Liver (tissue), 9 donors: Measurements from ENCODE around the gene VPS37D. TPM values are rescaled to one million over a fixed set of nuclear protein-coding genes. Genes with fewer than 3 reads are reported as not detected.

Experiments
- DNase-seq: peaks from one replicate; pipeline ENCODE4 v3.0.0-alpha.2; 2017; ENCODE audit warnings: low spot score
- H3K27ac ChIP-seq, 2 donors: one replicate each; pipeline ENCODE4 v1.7.0; 2013; ENCODE audit warnings: inconsistent platforms in 2 of 2, low read length in 2 of 2, control low read depth in 1 of 2, low read depth in 1 of 2, mild to moderate bottlenecking in 1 of 2
- H3K27me3 ChIP-seq, 4 donors: one replicate each; pipeline versions ENCODE4 v1.6.1 to v1.7.0; 2013; ENCODE audit warnings: low read length in 3 of 4, inconsistent platforms in 1 of 4, mild to moderate bottlenecking in 1 of 4, moderate library complexity in 1 of 4; ENCODE audit not compliant: control insufficient read depth in 4 of 4, insufficient read depth in 4 of 4
- H3K36me3 ChIP-seq, 4 donors: one replicate each; pipeline versions ENCODE4 v1.6.1 to v1.7.0; 2013; ENCODE audit warnings: low read length in 3 of 4, mild to moderate bottlenecking in 3 of 4, low read depth in 1 of 4, moderate library complexity in 1 of 4; ENCODE audit not compliant: control insufficient read depth in 4 of 4, insufficient read depth in 3 of 4
- H3K4me1 ChIP-seq, 4 donors: one replicate each; pipeline versions ENCODE4 v1.6.1 to v1.7.0; 2013; ENCODE audit warnings: low read length in 3 of 4, mild to moderate bottlenecking in 3 of 4, moderate library complexity in 1 of 4; ENCODE audit not compliant: control insufficient read depth in 4 of 4, insufficient read depth in 4 of 4
- H3K4me3 ChIP-seq, 3 donors: one replicate each; pipeline versions ENCODE4 v1.6.1 to v1.7.0; 2013; ENCODE audit warnings: low read length in 3 of 3, control low read depth in 1 of 3, low read depth in 1 of 3, mild to moderate bottlenecking in 1 of 3
- H3K9ac ChIP-seq, 2 donors: one replicate each; pipeline ENCODE4 v1.7.0; 2013; ENCODE audit warnings: low read length in 2 of 2, mild to moderate bottlenecking in 2 of 2, moderate library complexity in 2 of 2, control low read depth in 1 of 2, low read depth in 1 of 2
- H3K9me3 ChIP-seq, 4 donors: one replicate each; pipeline versions ENCODE4 v1.6.1 to v1.7.0; 2013; ENCODE audit warnings: low read length in 3 of 4; ENCODE audit not compliant: control insufficient read depth in 4 of 4
- FOXA1 ChIP-seq: IDR thresholded peaks from 2 replicates; pipeline ENCODE4 v1.6.1; 2016; ENCODE audit warnings: antibody characterized with exemption
- FOXA2 ChIP-seq: IDR thresholded peaks from 2 replicates; pipeline ENCODE4 v1.6.1; 2016; ENCODE audit warnings: antibody characterized with exemption
- GABPA ChIP-seq, 2 donors: IDR thresholded peaks in 1 of 2; conservative IDR thresholded peaks in 1 of 2; 2 replicates each; pipeline ENCODE4 v1.6.1; 2016; ENCODE audit warnings: antibody characterized with exemption in 2 of 2, mild to moderate bottlenecking in 1 of 2, moderate library complexity in 1 of 2
- HNF4G ChIP-seq: IDR thresholded peaks from 2 replicates; pipeline ENCODE4 v1.6.1; 2016; ENCODE audit warnings: antibody characterized with exemption
- NR2F2 ChIP-seq: IDR thresholded peaks from 2 replicates; pipeline ENCODE4 v1.6.1; 2016; ENCODE audit warnings: antibody characterized with exemption
- RAD21 ChIP-seq, 2 donors: IDR thresholded peaks; 2 replicates each; pipeline ENCODE4 v1.6.1; 2016; ENCODE audit warnings: antibody characterized with exemption in 2 of 2, mild to moderate bottlenecking in 2 of 2
- RXRA ChIP-seq, 2 donors: IDR thresholded peaks; 2 replicates each; pipeline ENCODE4 v1.6.1; 2017 to 2018; ENCODE audit warnings: antibody characterized with exemption in 2 of 2, mild to moderate bottlenecking in 1 of 2
- SP1 ChIP-seq: IDR thresholded peaks from 2 replicates; pipeline ENCODE4 v1.6.1; 2018; ENCODE audit warnings: antibody characterized with exemption, mild to moderate bottlenecking
- TAF1 ChIP-seq: conservative IDR thresholded peaks from 2 replicates; pipeline ENCODE4 v1.6.1; 2016; ENCODE audit warnings: antibody characterized with exemption, mild to moderate bottlenecking
- YY1 ChIP-seq: IDR thresholded peaks from 2 replicates; pipeline ENCODE4 v1.6.1; 2016; ENCODE audit warnings: antibody characterized with exemption, mild to moderate bottlenecking
- WGBS: extraction: QIAGEN DNeasy Blood & Tissue Kit; methylation state at CpG from one replicate; pipeline ENCODE4 v1.1.7; 2013; 5-methylcytosine and 5-hydroxymethylcytosine counted together
- polyA plus RNA-seq, 2 donors: library from polyadenylated mRNA; stranded (reverse) in 1 of 2; unstranded in 1 of 2; fragments of 200-250 nt in 1 of 2; fragments of >200 nt in 1 of 2; fragmentation: Nextera tagmentation in 1 of 2; extraction: Ambion mirVana in 1 of 2; gene quantifications; one replicate each; pipeline versions ENCODE4 v1.2.1 to v1.2.3, GENCODE V29; 2013 to 2015
- total RNA-seq, 2 donors: library from RNA; depleted of rRNA; stranded (reverse); fragments of >200 nt; gene quantifications; one replicate each; pipeline ENCODE4 v1.2.3, GENCODE V29; 2014
- TF ChIP-seq, protein P1 (sequence below): IDR thresholded peaks from 2 replicates; pipeline ENCODE4 v1.6.1; 2016; ENCODE audit warnings: antibody characterized with exemption
- TF ChIP-seq, protein P2 (sequence below): fragments of 150-350 bp; IDR thresholded peaks from 2 replicates; pipeline ENCODE4 v1.5.1; 2017; ENCODE audit warnings: improper control_type of control experiment, low read depth, low read length; ENCODE audit not compliant: missing input control
- TF ChIP-seq, protein P3 (sequence below): IDR thresholded peaks from 2 replicates; pipeline ENCODE4 v1.6.1; 2016; ENCODE audit warnings: antibody characterized with exemption
- TF ChIP-seq, protein P4 (sequence below): IDR thresholded peaks from 2 replicates; pipeline ENCODE4 v1.6.1; 2016; ENCODE audit warnings: antibody characterized with exemption, mild to moderate bottlenecking
- TF ChIP-seq, protein P5 (sequence below): IDR thresholded peaks from 2 replicates; pipeline ENCODE4 v1.6.1; 2016; ENCODE audit warnings: antibody characterized with exemption
- donor health status: healthy.
- donor health status: healthy.
- donor health status: healthy.
- donor health status: healthy.
- donor health status: healthy.

Gene VPS37D
- total and polyA plus RNA-seq, 4 donors, result 0.38 to 3.3 (median 1.3) TPM

DNA sequence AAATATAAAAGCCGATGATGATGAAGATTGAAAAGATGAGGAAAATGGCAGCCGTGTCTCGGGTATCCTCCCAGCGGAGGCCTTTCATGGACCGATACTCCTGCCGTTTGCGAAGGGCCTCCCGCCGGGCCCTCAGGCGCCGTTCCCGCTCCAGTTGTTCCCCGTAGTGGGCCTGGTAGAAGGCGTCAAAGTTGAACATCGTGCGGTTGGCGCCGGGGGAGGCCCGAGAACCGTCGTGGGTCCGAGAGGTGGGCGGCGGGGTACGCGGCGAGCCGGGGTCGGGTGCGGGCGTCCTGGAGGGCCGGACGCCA, 15.1 kb downstream of the VPS37D start:
- under 1% methylated on average over 33 of the region's 33 CpGs for WGBS

DNA sequence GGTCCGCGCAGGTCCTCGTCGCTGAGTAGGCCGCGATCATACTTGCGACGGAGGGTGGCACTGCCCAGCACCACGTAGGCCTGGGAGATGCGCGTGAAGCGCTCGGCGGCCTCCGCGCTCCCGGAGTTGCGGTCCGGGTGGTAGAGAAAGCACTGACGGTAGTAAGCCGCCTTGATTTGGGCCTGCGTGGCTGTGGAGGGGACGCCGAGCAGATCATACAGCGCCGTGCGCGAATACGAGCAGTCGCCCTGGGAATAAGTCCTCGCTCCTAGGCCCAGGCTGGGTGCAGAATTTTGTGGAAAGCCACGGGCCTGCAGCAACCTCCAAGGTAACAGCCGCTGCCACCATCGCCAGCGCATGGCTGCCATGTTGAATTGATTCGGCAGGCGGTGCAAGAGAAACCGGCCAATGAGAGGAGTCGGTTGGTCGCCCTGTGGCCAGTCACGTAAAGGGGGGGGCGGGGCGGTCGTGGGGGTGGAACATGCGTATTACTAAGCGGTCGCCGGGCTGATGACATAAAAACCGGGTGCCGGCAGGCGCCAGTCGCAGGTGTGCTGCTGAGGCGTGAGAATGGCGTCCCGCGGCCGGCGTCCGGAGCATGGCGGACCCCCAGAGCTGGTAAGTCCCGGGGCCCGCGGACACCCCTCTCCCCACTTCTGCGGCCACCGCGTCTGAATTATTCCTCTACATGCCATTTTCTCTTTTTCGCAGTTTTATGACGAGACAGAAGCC, 15.6 kb downstream of the VPS37D start, which contains the start of the genes BUD23 and DNAJC30:
Gene BUD23, plus strand, starts transcription at position 542 of the 732 bp plus-strand sequence. Its CDS starts 29 bp downstream, at position 571.
Gene DNAJC30, minus strand, starts transcription at position 398 of the 732 bp plus-strand sequence. Its CDS starts 30 bp downstream, at position 368.
- no peaks in the 10 kb centered on the region for H3K27me3 ChIP-seq
- H3K36me3 ChIP-seq, result peaks cover 0 to 13% (median 6%) of the 10 kb centered on the region in 4 donors
- H3K27ac ChIP-seq, result peak within 1 kb of the TSS; percentile 73 to 87
- H3K9me3 ChIP-seq, result no peaks in the 10 kb centered on the region
- WGBS, result under 1% methylated on average over 68 of the region's 68 CpGs
- peak within 1 kb of the TSS; percentile 74 to 95 for H3K9ac ChIP-seq
- peak; percentile 99 for DNase-seq
- H3K4me3 ChIP-seq, result peak within 1 kb of the TSS; percentile 90 to 98 (median 91)
- peaks cover 21 to 41% (median 35%) of the 10 kb centered on the region in 4 donors for H3K4me1 ChIP-seq
- TF ChIP-seq, protein P1, sequence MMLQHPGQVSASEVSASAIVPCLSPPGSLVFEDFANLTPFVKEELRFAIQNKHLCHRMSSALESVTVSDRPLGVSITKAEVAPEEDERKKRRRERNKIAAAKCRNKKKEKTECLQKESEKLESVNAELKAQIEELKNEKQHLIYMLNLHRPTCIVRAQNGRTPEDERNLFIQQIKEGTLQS, result no peak
- TF ChIP-seq, protein P2, sequence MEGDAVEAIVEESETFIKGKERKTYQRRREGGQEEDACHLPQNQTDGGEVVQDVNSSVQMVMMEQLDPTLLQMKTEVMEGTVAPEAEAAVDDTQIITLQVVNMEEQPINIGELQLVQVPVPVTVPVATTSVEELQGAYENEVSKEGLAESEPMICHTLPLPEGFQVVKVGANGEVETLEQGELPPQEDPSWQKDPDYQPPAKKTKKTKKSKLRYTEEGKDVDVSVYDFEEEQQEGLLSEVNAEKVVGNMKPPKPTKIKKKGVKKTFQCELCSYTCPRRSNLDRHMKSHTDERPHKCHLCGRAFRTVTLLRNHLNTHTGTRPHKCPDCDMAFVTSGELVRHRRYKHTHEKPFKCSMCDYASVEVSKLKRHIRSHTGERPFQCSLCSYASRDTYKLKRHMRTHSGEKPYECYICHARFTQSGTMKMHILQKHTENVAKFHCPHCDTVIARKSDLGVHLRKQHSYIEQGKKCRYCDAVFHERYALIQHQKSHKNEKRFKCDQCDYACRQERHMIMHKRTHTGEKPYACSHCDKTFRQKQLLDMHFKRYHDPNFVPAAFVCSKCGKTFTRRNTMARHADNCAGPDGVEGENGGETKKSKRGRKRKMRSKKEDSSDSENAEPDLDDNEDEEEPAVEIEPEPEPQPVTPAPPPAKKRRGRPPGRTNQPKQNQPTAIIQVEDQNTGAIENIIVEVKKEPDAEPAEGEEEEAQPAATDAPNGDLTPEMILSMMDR, result peak; percentile 16
- TF ChIP-seq FOXA1 (no peak), RAD21 (IDR thresholded peaks at IDR 0.05) (no peak), TAF1 (peak; percentile 80), RXRA (IDR thresholded peaks at IDR 0.05) (peak in 1 of 2 donors; percentile 7), SP1 (peak; percentile 69)
- TF ChIP-seq, protein P3, sequence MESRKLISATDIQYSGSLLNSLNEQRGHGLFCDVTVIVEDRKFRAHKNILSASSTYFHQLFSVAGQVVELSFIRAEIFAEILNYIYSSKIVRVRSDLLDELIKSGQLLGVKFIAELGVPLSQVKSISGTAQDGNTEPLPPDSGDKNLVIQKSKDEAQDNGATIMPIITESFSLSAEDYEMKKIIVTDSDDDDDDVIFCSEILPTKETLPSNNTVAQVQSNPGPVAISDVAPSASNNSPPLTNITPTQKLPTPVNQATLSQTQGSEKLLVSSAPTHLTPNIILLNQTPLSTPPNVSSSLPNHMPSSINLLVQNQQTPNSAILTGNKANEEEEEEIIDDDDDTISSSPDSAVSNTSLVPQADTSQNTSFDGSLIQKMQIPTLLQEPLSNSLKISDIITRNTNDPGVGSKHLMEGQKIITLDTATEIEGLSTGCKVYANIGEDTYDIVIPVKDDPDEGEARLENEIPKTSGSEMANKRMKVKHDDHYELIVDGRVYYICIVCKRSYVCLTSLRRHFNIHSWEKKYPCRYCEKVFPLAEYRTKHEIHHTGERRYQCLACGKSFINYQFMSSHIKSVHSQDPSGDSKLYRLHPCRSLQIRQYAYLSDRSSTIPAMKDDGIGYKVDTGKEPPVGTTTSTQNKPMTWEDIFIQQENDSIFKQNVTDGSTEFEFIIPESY, result peak; percentile 69

More for the DNA sequence above, 15.1 kb downstream of the VPS37D start:
- no peak for TF ChIP-seq FOXA1
- TF ChIP-seq HNF4G, result no peak
- TF ChIP-seq, protein P4, sequence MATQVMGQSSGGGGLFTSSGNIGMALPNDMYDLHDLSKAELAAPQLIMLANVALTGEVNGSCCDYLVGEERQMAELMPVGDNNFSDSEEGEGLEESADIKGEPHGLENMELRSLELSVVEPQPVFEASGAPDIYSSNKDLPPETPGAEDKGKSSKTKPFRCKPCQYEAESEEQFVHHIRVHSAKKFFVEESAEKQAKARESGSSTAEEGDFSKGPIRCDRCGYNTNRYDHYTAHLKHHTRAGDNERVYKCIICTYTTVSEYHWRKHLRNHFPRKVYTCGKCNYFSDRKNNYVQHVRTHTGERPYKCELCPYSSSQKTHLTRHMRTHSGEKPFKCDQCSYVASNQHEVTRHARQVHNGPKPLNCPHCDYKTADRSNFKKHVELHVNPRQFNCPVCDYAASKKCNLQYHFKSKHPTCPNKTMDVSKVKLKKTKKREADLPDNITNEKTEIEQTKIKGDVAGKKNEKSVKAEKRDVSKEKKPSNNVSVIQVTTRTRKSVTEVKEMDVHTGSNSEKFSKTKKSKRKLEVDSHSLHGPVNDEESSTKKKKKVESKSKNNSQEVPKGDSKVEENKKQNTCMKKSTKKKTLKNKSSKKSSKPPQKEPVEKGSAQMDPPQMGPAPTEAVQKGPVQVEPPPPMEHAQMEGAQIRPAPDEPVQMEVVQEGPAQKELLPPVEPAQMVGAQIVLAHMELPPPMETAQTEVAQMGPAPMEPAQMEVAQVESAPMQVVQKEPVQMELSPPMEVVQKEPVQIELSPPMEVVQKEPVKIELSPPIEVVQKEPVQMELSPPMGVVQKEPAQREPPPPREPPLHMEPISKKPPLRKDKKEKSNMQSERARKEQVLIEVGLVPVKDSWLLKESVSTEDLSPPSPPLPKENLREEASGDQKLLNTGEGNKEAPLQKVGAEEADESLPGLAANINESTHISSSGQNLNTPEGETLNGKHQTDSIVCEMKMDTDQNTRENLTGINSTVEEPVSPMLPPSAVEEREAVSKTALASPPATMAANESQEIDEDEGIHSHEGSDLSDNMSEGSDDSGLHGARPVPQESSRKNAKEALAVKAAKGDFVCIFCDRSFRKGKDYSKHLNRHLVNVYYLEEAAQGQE, result no peak
- TF ChIP-seq TAF1, result no peak
- TF ChIP-seq YY1, result no peak
- TF ChIP-seq, protein P5, sequence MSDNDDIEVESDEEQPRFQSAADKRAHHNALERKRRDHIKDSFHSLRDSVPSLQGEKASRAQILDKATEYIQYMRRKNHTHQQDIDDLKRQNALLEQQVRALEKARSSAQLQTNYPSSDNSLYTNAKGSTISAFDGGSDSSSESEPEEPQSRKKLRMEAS, result no peak
- TF ChIP-seq FOXA2, result no peak
- no peak for TF ChIP-seq GABPA (IDR thresholded peaks at IDR 0.05 in 1 of 2, conservative IDR thresholded peaks at IDR 0.05 in 1 of 2)
- TF ChIP-seq, protein P3, result no peak
- no peak for TF ChIP-seq NR2F2
- TF ChIP-seq RXRA (IDR thresholded peaks at IDR 0.05), result no peak
- TF ChIP-seq, protein P2, result no peak
- Histone ChIP-seq H3K27ac (peak overlapping the region; percentile 73 to 87), H3K4me3 (peak overlapping the region; percentile 90 to 97 (median 91)), H3K36me3 (peaks cover 0 to 14% (median 7%) of the 10 kb centered on the region in 4 donors), H3K9ac (peak overlapping the region; percentile 74 to 83), H3K4me1 (peaks cover 21 to 41% (median 35%) of the 10 kb centered on the region in 4 donors), H3K9me3 (no peaks in the 10 kb centered on the region), H3K27me3 (no peaks in the 10 kb centered on the region)
- no peak for DNase-seq
